ENCODE measurements around the gene C4BPA.

Gene C4BPA

GRCh38 chr1:207076181-207076955 lies 27.7 kb upstream of the C4BPA start:
- FAIRE-seq (no peak), DNase-seq (ENCODE audit: insufficient read length, low spot score) (no peak)
- TF ChIP-seq CTCF (IDR thresholded peaks at IDR 0.05; ENCODE audit: insufficient read depth, missing control alignments) = no peak

DNA sequence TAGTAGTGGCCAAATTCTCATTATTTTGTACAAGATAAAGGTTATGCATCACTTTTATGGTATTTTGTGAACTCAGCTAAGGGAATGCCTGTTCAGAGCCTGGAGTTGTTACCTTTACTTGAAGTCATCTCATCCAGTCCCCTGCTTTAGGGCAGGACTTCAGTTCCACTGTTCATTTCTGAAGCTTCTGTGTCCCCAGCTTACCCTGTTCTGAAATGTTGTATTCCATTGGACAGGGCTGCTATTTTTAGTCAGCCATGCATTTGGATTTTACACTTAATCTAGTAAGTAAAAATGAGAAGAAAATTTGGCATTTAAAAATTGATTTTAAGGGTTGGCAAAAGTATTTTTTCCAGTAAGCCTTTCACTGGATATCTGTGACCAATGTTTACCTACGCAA lies 27.0 kb upstream of the C4BPA start:
- TF ChIP-seq CTCF (IDR thresholded peaks at IDR 0.05; ENCODE audit: insufficient read depth, missing control alignments) = no peak
- DNase-seq (ENCODE audit: insufficient read length, low spot score) (no peak), FAIRE-seq (no peak)

GRCh38 chr1:207077470-207078377 lies 26.3 kb upstream of the C4BPA start:
- no peak for DNase-seq (ENCODE audit: insufficient read length, low spot score)
- peak; percentile 97 for FAIRE-seq
- TF ChIP-seq CTCF (IDR thresholded peaks at IDR 0.05; ENCODE audit: insufficient read depth, missing control alignments) = peak; percentile 99

DNA sequence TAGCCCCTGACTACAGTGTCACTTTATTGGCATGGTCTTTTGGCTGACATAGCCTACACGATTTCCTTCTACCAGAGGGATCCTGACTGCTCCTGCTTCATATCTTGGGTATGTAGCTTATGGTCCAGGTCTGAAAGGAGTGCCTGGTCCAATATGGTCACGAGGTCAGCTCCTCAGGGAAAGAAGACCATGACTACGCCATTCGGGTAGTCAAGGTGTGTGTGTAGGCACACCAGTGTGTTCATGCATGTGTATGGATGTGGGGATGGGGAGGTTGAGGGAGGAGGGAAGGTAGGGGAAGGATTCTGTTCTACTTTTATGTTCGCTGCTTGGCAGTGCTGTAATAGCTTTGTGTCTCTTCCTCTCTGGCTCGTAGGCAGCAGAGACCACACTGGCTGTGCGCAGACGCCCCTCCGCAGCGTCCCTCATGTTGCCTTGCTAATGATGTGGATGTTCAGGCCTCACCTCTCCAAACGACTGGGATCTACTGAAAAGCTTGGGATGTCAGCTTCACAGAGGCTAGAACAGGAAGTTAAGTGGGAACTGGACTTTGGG lies 25.4 kb upstream of the C4BPA start:
- no peak for FAIRE-seq
- TF ChIP-seq CTCF (IDR thresholded peaks at IDR 0.05; ENCODE audit: insufficient read depth, missing control alignments) = no peak
- DNase-seq (ENCODE audit: insufficient read length, low spot score) = no peak

DNA sequence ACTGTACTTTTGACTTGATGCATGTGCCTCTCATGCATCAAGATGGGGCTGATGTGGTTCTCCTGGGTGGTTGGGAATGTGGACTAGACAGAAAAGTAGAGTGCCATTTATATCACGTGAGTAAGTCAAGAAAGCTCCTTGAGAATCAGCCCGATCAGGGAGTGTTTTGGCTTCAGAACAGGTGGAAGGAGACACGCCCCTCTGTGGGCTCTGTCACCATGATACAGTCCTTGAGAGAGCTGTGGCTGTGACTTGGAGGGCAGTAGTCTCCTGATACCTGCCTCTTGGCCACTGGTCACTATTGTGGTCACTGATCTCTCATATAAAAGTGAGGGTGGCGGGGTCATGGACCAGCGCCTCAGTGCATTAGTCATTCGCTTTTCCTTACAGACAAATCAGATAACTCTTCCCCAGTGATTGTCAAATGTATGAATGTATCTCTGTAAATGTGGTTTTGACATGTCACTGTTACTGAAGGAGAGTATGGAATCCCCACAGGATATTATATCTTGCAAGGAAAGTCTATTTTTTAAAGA lies 24.3 kb upstream of the C4BPA start:
- FAIRE-seq (no peak), DNase-seq (ENCODE audit: insufficient read length, low spot score) (no peak)
- no peak for TF ChIP-seq CTCF (IDR thresholded peaks at IDR 0.05; ENCODE audit: insufficient read depth, missing control alignments)

GRCh38 chr1:207081088-207081487 lies 22.9 kb upstream of the C4BPA start:
- no peak for FAIRE-seq
- TF ChIP-seq CTCF (IDR thresholded peaks at IDR 0.05; ENCODE audit: insufficient read depth, missing control alignments) = no peak
- no peak for DNase-seq (ENCODE audit: insufficient read length, low spot score)
